Activated CD4-positive, alpha-beta memory T cell treated with anti-CD3 and anti-CD28 coated beads, Interleukin-2, amount 10 ng/mL, durations not matched to agents 7 days and 5 days (primary cell): Measurements from ENCODE around the gene CNN1. TPM values are rescaled to one million over a fixed set of nuclear protein-coding genes. Genes with fewer than 3 reads are reported as not detected.

Experiments
- CTCF ChIA-PET: fragments of 350-600 bp; sonication (Branson Sonifier 250); formaldehyde crosslinking; loops from one replicate; lab custom pipeline; 2021; ENCODE audit warnings: antibody characterized with exemption, inconsistent platforms; lab: Charles Lee
- POLR2A ChIA-PET: fragments of 350-600 bp; sonication (Branson Sonifier 250); formaldehyde crosslinking; loops from one replicate; lab custom pipeline; 2021; ENCODE audit warnings: antibody characterized with exemption; lab: Charles Lee
- DNase-seq: peaks from one replicate; pipeline ENCODE4 v3.0.0-alpha.2; 2020
- H3K27ac Mint-ChIP-seq: one replicate; pipeline ENCODE4 v1.8.0; 2021; ENCODE audit warnings: mild to moderate bottlenecking, mixed read lengths
- H3K27me3 Mint-ChIP-seq: one replicate; pipeline ENCODE4 v1.8.0; 2021; ENCODE audit warnings: mixed read lengths
- H3K36me3 Mint-ChIP-seq: one replicate; pipeline ENCODE4 v1.8.0; 2021; ENCODE audit warnings: low read depth, mixed read lengths
- H3K4me1 Mint-ChIP-seq: one replicate; pipeline ENCODE4 v1.8.0; 2021; ENCODE audit warnings: mixed read lengths
- H3K4me3 Mint-ChIP-seq: one replicate; pipeline ENCODE4 v1.8.0; 2021; ENCODE audit warnings: mild to moderate bottlenecking, mixed read lengths
- H3K9me3 Mint-ChIP-seq: one replicate; pipeline ENCODE4 v1.8.0; 2021; ENCODE audit warnings: mixed read lengths
- total RNA-seq, 2 experiments: library from RNA; stranded (reverse); gene quantifications; one replicate each; pipeline ENCODE4 v1.2.3, GENCODE V29; 2021

Gene CNN1
- not detected for total RNA-seq

GRCh38 chr19:11538232-11539036, at the start of gene CNN1:
Gene CNN1 (plus strand): TSS chr19:11538851. CDS start chr19:11538928, 77 bp downstream.
- Mint-ChIP-seq H3K4me1 (peaks cover 10% of the 10 kb centered on the region), H3K36me3 (no peaks in the 10 kb centered on the region), H3K4me3 (no peak within 1 kb of the TSS), H3K27me3 (peaks cover 22% of the 10 kb centered on the region), H3K9me3 (no peaks in the 10 kb centered on the region), H3K27ac (no peak within 1 kb of the TSS)
- DNase-seq, result no peak
- ChIA-PET POLR2A (no interaction called here), CTCF (no interaction called here)

- ChIA-PET POLR2A (no interaction called here), CTCF (no interaction called here)
- H3K27ac Mint-ChIP-seq, result no peak overlapping the region
- peaks cover 16% of the 10 kb centered on the region for H3K36me3 Mint-ChIP-seq
- peaks cover 2% of the 10 kb centered on the region for H3K4me1 Mint-ChIP-seq
- DNase-seq, result no peak
- H3K27me3 Mint-ChIP-seq, result no peaks in the 10 kb centered on the region
- no peaks in the 10 kb centered on the region for H3K9me3 Mint-ChIP-seq
- H3K4me3 Mint-ChIP-seq, result no peak overlapping the region
Observed at GRCh38 chr19:11489378-11489777, 49.3 kb upstream of the CNN1 start.

GRCh38 chr19:11494634-11495285, 43.9 kb upstream of the CNN1 start:
- CTCF ChIA-PET, result interaction anchor here (0.9 kb wide), 1 partner anchor 12 kb away, joined by 4 read pairs; no protein-coding TSS in a partner anchor
- DNase-seq, result no peak
- no peak overlapping the region for H3K27ac Mint-ChIP-seq
- H3K4me1 Mint-ChIP-seq, result no peaks in the 10 kb centered on the region
- H3K9me3 Mint-ChIP-seq, result no peaks in the 10 kb centered on the region
- H3K27me3 Mint-ChIP-seq, result no peaks in the 10 kb centered on the region
- peaks cover 19% of the 10 kb centered on the region for H3K36me3 Mint-ChIP-seq
- H3K4me3 Mint-ChIP-seq, result no peak overlapping the region
- POLR2A ChIA-PET, result interaction anchor here (1.3 kb wide), 1 partner anchor 12 kb away, joined by 3 read pairs; no protein-coding TSS in a partner anchor

- Mint-ChIP-seq H3K4me1 (no peaks in the 10 kb centered on the region), H3K27me3 (no peaks in the 10 kb centered on the region), H3K4me3 (no peak overlapping the region), H3K9me3 (no peaks in the 10 kb centered on the region), H3K27ac (no peak overlapping the region), H3K36me3 (peaks cover 16% of the 10 kb centered on the region)
- CTCF ChIA-PET, result interaction anchor here (0.8 kb wide), 1 partner anchor 31 kb away, joined by 3 read pairs; no protein-coding TSS in a partner anchor
- POLR2A ChIA-PET, result no interaction called here
- DNase-seq, result no peak
Observed at GRCh38 chr19:11495481-11495880, 43.2 kb upstream of the CNN1 start.

- Mint-ChIP-seq H3K4me3 (no peak overlapping the region), H3K9me3 (no peaks in the 10 kb centered on the region), H3K27ac (no peak overlapping the region), H3K4me1 (no peaks in the 10 kb centered on the region), H3K36me3 (peaks cover 13% of the 10 kb centered on the region), H3K27me3 (no peaks in the 10 kb centered on the region)
- no peak for DNase-seq
- POLR2A ChIA-PET, result no interaction called here
- CTCF ChIA-PET, result interaction anchor here (0.8 to 1.0 kb wide), 2 partner anchors 11 to 31 kb away, joined by 3 read pairs; no protein-coding TSS in a partner anchor
Observed at GRCh38 chr19:11495885-11496284, 42.8 kb upstream of the CNN1 start.

- Mint-ChIP-seq H3K27me3 (no peaks in the 10 kb centered on the region), H3K27ac (no peak overlapping the region), H3K36me3 (peaks cover 14% of the 10 kb centered on the region), H3K4me1 (peaks cover 2% of the 10 kb centered on the region), H3K9me3 (no peaks in the 10 kb centered on the region), H3K4me3 (no peak overlapping the region)
- peak; percentile 63 for DNase-seq
- ChIA-PET CTCF (interaction anchor here (0.8 to 1.8 kb wide), 3 partner anchors 10 to 30 kb away, joined by 3 to 4 read pairs (median 3); no protein-coding TSS in a partner anchor), POLR2A (no interaction called here)
Observed at GRCh38 chr19:11496391-11497163, 42.1 kb upstream of the CNN1 start.

GRCh38 chr19:11499220-11499726, 39.4 kb upstream of the CNN1 start:
- no peak for DNase-seq
- no peaks in the 10 kb centered on the region for H3K27me3 Mint-ChIP-seq
- no peak overlapping the region for H3K4me3 Mint-ChIP-seq
- no peak overlapping the region for H3K27ac Mint-ChIP-seq
- peaks cover 2% of the 10 kb centered on the region for H3K4me1 Mint-ChIP-seq
- H3K9me3 Mint-ChIP-seq, result no peaks in the 10 kb centered on the region
- ChIA-PET CTCF (no interaction called here), POLR2A (no interaction called here)
- H3K36me3 Mint-ChIP-seq, result peaks cover 9% of the 10 kb centered on the region

GRCh38 chr19:11499890-11500420, 38.7 kb upstream of the CNN1 start:
- DNase-seq, result no peak
- Mint-ChIP-seq H3K36me3 (peaks cover 7% of the 10 kb centered on the region), H3K9me3 (no peaks in the 10 kb centered on the region), H3K27ac (no peak overlapping the region), H3K27me3 (no peaks in the 10 kb centered on the region), H3K4me3 (no peak overlapping the region), H3K4me1 (peaks cover 9% of the 10 kb centered on the region)
- CTCF ChIA-PET, result no interaction called here
- POLR2A ChIA-PET, result no interaction called here

GRCh38 chr19:11504502-11505031, 34.1 kb upstream of the CNN1 start:
- no peak for DNase-seq
- Mint-ChIP-seq H3K9me3 (no peaks in the 10 kb centered on the region), H3K27ac (peak overlapping the region; percentile 75), H3K36me3 (peaks cover 7% of the 10 kb centered on the region), H3K4me1 (peaks cover 22% of the 10 kb centered on the region), H3K27me3 (no peaks in the 10 kb centered on the region), H3K4me3 (peak overlapping the region; percentile 81)
- ChIA-PET POLR2A (interaction anchor here (3.2 kb wide), 1 partner anchor 22 kb away, joined by 14 read pairs; no protein-coding TSS in a partner anchor), CTCF (interaction anchor here (1.2 kb wide), 1 partner anchor 56 kb away, joined by 3 read pairs; no protein-coding TSS in a partner anchor)

GRCh38 chr19:11505032-11505503, 33.6 kb upstream of the CNN1 start:
- peak overlapping the region; percentile 75 for H3K27ac Mint-ChIP-seq
- peak overlapping the region; percentile 81 for H3K4me3 Mint-ChIP-seq
- CTCF ChIA-PET, result interaction anchor here (1.2 kb wide), 1 partner anchor 55 kb away, joined by 3 read pairs; no protein-coding TSS in a partner anchor
- POLR2A ChIA-PET, result interaction anchor here (0.6 to 3.2 kb wide), 4 partner anchors 22 to 130 kb away, joined by 3 to 14 read pairs (median 8); partner anchors contain the start of genes ECSIT and SWSAP1
- H3K4me1 Mint-ChIP-seq, result peaks cover 22% of the 10 kb centered on the region
- H3K36me3 Mint-ChIP-seq, result peaks cover 7% of the 10 kb centered on the region
- DNase-seq, result peak; percentile 97
- no peaks in the 10 kb centered on the region for H3K27me3 Mint-ChIP-seq
- H3K9me3 Mint-ChIP-seq, result no peaks in the 10 kb centered on the region

GRCh38 chr19:11505504-11506100, 33.0 kb upstream of the CNN1 start, which contains the start of gene ZNF653:
Gene ZNF653 (minus strand): TSS chr19:11505839. CDS start chr19:11505786, 53 bp downstream.
- peak within 1 kb of the TSS; percentile 81 for H3K4me3 Mint-ChIP-seq

More at GRCh38 chr19:11505504-11506100, 33.0 kb upstream of the CNN1 start, which contains the start of gene ZNF653:
- H3K9me3 Mint-ChIP-seq, result no peaks in the 10 kb centered on the region
- H3K36me3 Mint-ChIP-seq, result peaks cover 7% of the 10 kb centered on the region
- CTCF ChIA-PET, result interaction anchor here (0.7 to 1.2 kb wide), 2 partner anchors 31 to 55 kb away, joined by 3 read pairs; no protein-coding TSS in a partner anchor
- DNase-seq, result peak; percentile 96
- no peaks in the 10 kb centered on the region for H3K27me3 Mint-ChIP-seq
- H3K4me1 Mint-ChIP-seq, result peaks cover 22% of the 10 kb centered on the region
- peak within 1 kb of the TSS; percentile 84 for H3K27ac Mint-ChIP-seq
- POLR2A ChIA-PET, result interaction anchor here (0.6 to 3.2 kb wide), 7 partner anchors 14 to 131 kb away, joined by 3 to 14 read pairs (median 3); partner anchors contain the start of genes ECSIT and SWSAP1
